ENCODE measurements around the gene PCSK4.

- TF ChIP-seq POLR2A (IDR thresholded peaks at IDR 0.05; ENCODE audit: low read length) (no peak), GATA1 (IDR thresholded peaks at IDR 0.05; ENCODE audit: low read depth, low read length) (no peak)
These were observed 16.1 kb upstream of the PCSK4 start for GRCh38 chr19:1505991-1506881.

Data from erythroblast (primary cell).